ENCODE results near the gene PIGU.

DNA sequence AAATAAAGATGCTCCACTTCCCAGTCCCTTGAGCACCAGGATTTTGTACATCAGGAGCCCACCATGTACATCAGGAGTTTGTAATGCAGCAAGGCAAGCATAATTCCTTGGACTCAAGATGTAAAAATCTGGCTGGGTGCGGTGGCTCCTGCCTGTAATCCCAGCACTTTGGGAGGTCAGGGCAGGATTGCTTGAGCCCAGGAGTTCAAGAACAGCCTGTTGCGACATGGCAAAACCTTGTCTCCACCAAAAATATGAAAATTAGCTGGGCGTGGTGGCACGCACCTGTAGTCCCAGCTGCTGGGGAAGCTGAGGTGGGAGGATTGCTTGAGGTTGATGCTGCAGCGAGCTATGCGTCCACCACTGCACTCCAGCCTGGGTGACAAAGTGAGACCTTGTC lies 134.5 kb downstream of the PIGU start:
- no peak for TF ChIP-seq EZH2 (IDR thresholded peaks at IDR 0.05; ENCODE audit: low read length, missing control alignments)
- TF ChIP-seq, protein P1, sequence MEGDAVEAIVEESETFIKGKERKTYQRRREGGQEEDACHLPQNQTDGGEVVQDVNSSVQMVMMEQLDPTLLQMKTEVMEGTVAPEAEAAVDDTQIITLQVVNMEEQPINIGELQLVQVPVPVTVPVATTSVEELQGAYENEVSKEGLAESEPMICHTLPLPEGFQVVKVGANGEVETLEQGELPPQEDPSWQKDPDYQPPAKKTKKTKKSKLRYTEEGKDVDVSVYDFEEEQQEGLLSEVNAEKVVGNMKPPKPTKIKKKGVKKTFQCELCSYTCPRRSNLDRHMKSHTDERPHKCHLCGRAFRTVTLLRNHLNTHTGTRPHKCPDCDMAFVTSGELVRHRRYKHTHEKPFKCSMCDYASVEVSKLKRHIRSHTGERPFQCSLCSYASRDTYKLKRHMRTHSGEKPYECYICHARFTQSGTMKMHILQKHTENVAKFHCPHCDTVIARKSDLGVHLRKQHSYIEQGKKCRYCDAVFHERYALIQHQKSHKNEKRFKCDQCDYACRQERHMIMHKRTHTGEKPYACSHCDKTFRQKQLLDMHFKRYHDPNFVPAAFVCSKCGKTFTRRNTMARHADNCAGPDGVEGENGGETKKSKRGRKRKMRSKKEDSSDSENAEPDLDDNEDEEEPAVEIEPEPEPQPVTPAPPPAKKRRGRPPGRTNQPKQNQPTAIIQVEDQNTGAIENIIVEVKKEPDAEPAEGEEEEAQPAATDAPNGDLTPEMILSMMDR (conservative IDR thresholded peaks at IDR 0.05 in 1 of 2, IDR thresholded peaks at IDR 0.05 in 1 of 2; ENCODE audit: low read depth in 1 of 2, low read length in 2 of 2): no peak
